Osteoblast (primary cell): Measurements from ENCODE around the gene HLF. TPM values are rescaled to one million over a fixed set of nuclear protein-coding genes. Genes with fewer than 3 reads are reported as not detected.

Experiments used
- DNase-seq: peaks from one replicate; pipeline ENCODE4 v3.0.0; 2011; ENCODE audit warnings: low spot score, mixed read lengths; ENCODE audit not compliant: insufficient read length; ENCODE audit errors: missing footprints
- H2AFZ ChIP-seq: 2 replicates; pipeline ENCODE4 v1.6.0; 2011; ENCODE audit warnings: mild to moderate bottlenecking, low read length
- H3K27ac ChIP-seq: 2 replicates; pipeline ENCODE4 v1.5.1; 2011; ENCODE audit warnings: mild to moderate bottlenecking, low read depth, low read length, moderate library complexity
- H3K27me3 ChIP-seq: 2 replicates; pipeline ENCODE4 v1.6.0; 2012; ENCODE audit warnings: mild to moderate bottlenecking, control low read depth, inconsistent platforms, low read length, moderate library complexity; ENCODE audit not compliant: insufficient read depth
- H3K36me3 ChIP-seq: 2 replicates; pipeline ENCODE4 v1.5.1; 2011; ENCODE audit warnings: mild to moderate bottlenecking, low read length, control low read depth, moderate library complexity; ENCODE audit not compliant: insufficient read depth
- H3K4me1 ChIP-seq: 2 replicates; pipeline ENCODE4 v1.5.1; 2011; ENCODE audit warnings: mild to moderate bottlenecking, low read length, control low read depth, moderate library complexity; ENCODE audit not compliant: insufficient read depth
- H3K4me2 ChIP-seq: 2 replicates; pipeline ENCODE4 v1.6.0; 2011; ENCODE audit warnings: mild to moderate bottlenecking, low read length; ENCODE audit not compliant: insufficient read depth
- H3K4me3 ChIP-seq: fragments of 200-600 bp; sonication (generic); 3 replicates; pipeline ENCODE4 v1.5.1; 2012; ENCODE audit warnings: mild to moderate bottlenecking, low read length, inconsistent platforms; ENCODE audit not compliant: insufficient read depth
- H3K79me2 ChIP-seq: 2 replicates; pipeline ENCODE4 v1.6.0; 2012; ENCODE audit warnings: mild to moderate bottlenecking, low read length, control low read depth, inconsistent platforms; ENCODE audit not compliant: insufficient read depth
- H3K9me3 ChIP-seq: 2 replicates; pipeline ENCODE4 v1.5.1; 2011; ENCODE audit warnings: low read depth, low read length, control low read depth
- H4K20me1 ChIP-seq: 2 replicates; pipeline ENCODE4 v1.6.0; 2012; ENCODE audit warnings: mild to moderate bottlenecking, low read length, control low read depth; ENCODE audit not compliant: insufficient read depth
- CTCF ChIP-seq: IDR thresholded peaks from 2 replicates; pipeline ENCODE4 v1.5.1; 2011; ENCODE audit warnings: mild to moderate bottlenecking, low read depth, low read length, moderate library complexity; ENCODE audit errors: extremely low read depth
- total RNA-seq: library from RNA; depleted of rRNA; stranded (reverse); fragments of >200 nt; gene quantifications from 2 replicates; pipeline ENCODE4 v1.2.3, GENCODE V29; 2012

The HLF gene
- total RNA-seq, 1 donor = under 0.01 TPM

DNA sequence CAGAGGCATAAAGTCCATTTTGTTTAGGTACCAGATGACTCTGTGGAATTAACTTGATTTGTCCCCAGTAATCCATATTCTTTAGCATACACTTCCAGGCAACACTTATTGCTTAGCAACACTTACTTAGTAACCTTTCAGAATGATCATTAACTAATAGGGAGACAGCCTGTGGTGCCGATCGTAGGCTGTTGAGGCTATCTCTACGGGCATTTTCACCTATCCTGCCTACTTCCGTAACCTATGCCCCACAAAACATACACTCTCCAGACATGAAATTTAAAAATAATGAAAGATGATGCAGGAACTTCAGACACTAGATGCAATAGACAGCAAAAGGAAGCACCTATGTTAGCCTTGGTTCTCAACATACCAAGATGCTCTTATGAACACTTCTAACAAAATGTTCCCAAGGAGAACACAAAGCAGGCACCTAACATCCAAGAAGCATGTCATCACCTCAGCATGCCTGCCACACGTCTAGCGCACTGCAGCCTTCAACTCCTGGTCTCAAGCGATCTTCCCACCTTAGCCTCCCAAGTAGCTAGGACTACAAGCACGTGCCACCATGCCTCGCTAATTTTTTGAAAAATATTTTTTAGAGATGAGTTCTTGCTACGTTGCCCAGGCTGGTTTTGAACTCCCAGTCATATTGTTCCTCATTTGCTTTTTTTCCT lies 34.5 kb downstream of the HLF start:
- Histone ChIP-seq H3K9me3 (no peaks in the 10 kb centered on the region), H3K27ac (no peak overlapping the region)

GRCh38 chr17:55299890-55300289 lies 35.1 kb downstream of the HLF start:
- H3K27ac ChIP-seq = no peak overlapping the region
- H3K4me2 ChIP-seq = no peak overlapping the region
- no peaks in the 10 kb centered on the region for H3K9me3 ChIP-seq
- H3K4me1 ChIP-seq = peaks cover 3% of the 10 kb centered on the region
- no peaks in the 10 kb centered on the region for H3K27me3 ChIP-seq
- H3K79me2 ChIP-seq = no peaks in the 10 kb centered on the region
- H4K20me1 ChIP-seq = no peaks in the 10 kb centered on the region
- no peak overlapping the region for H2AFZ ChIP-seq
- no peak for TF ChIP-seq CTCF
- no peak for DNase-seq
- no peak overlapping the region for H3K4me3 ChIP-seq
- H3K36me3 ChIP-seq = no peaks in the 10 kb centered on the region

More for the DNA sequence above, 34.5 kb downstream of the HLF start:
- no peaks in the 10 kb centered on the region for H3K79me2 ChIP-seq
- H4K20me1 ChIP-seq = no peaks in the 10 kb centered on the region
- peaks cover 3% of the 10 kb centered on the region for H3K4me1 ChIP-seq
- H2AFZ ChIP-seq = no peak overlapping the region
- DNase-seq = no peak
- no peaks in the 10 kb centered on the region for H3K36me3 ChIP-seq
- H3K4me3 ChIP-seq = no peak overlapping the region
- no peak for TF ChIP-seq CTCF
- no peak overlapping the region for H3K4me2 ChIP-seq
- no peaks in the 10 kb centered on the region for H3K27me3 ChIP-seq

DNA sequence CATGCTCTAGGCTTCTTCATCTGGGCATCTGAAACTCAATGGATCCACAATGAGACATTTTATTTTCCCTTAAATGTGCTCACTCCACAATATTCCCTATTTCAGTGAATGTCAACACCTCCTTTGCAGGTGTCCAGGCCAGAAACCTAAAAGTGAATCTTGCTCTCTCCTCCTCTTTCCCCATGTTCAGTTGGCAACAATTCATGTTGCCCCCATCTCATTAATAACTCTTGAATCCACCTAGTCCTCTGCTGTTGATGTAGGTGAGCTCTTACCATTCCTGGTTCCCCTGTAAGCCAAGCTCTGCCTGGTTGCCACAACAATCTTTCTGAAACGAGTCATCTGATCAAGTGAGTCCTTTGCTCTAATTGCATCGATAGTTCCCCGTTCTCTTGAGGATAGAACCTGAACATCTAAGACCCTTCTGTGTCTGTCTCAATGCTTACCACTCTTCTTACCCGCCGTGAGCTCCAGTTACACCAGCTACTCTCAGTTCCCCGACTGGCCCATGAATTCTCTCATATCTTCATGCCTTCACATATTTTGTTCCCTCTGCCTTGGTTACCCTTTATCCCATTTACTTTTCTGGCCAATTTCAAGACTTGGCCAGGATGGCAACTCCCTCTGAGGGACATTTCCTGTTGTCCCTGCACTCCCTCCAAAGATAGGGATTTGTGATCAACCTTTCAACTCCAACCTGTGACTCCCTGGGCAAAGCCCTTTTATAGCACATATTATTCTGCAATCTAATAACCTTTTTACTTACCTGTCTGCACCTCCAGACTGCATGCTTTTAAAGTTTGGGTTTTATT lies 35.9 kb downstream of the HLF start:
- Histone ChIP-seq H3K4me1 (peaks cover 3% of the 10 kb centered on the region), H3K9me3 (no peaks in the 10 kb centered on the region), H4K20me1 (no peaks in the 10 kb centered on the region), H3K4me2 (no peak overlapping the region), H3K36me3 (no peaks in the 10 kb centered on the region), H2AFZ (no peak overlapping the region), H3K4me3 (no peak overlapping the region), H3K79me2 (no peaks in the 10 kb centered on the region), H3K27ac (no peak overlapping the region), H3K27me3 (no peaks in the 10 kb centered on the region)
- DNase-seq = no peak
- no peak for TF ChIP-seq CTCF
